Right lobe of liver (tissue), 4 donors: Measurements from ENCODE around the gene GRM6.

Source experiments
- CTCF ChIP-seq, 4 donors: fragments of 200-600 bp in 3 of 4; fragments of 450-650 bp in 1 of 4; IDR thresholded peaks; one replicate each; pipeline versions ENCODE4 v1.5.1 to v1.8.0; 2016 to 2022; ENCODE audit warnings: antibody characterized with exemption in 4 of 4, mild to moderate bottlenecking in 2 of 4
- POLR2A ChIP-seq: fragments of 450-650 bp; IDR thresholded peaks from one replicate; pipeline ENCODE4 v1.6.1; 2017; ENCODE audit warnings: antibody characterized with exemption, mild to moderate bottlenecking
- donor health status: DM: no; HTN: no; CAD: no.
- donor health status: DM: no; HTN: no; CAD: no.
- donor health status: DM: no; HTN: yes; CAD: no.

- TF ChIP-seq CTCF (IDR thresholded peaks at IDR 0.05), result no peak
- no peak for TF ChIP-seq POLR2A
Measured at GRCh38 chr5:178992291-178992895, 2.7 kb downstream of the GRM6 start.
